ENCODE data around the gene DMXL1.

DNA sequence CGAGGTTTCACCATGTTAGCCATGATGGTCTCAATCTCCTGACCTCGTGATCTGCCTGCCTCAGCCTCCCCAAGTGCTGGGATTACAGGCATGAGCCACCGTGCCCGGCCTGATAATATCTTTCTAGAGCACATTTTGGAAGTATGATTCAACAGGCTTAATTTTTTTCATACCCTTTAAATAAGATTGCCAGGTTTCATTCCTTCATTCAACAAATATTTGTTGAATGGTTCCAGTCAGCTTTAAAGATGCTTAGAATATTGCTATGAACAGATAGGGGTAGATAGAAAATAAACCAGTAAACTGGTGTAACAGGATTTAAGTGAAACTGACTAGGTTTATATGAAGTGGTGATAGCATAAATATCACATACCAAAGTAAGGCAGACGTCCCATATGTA, 41.3 kb downstream of the DMXL1 start:
- TF ChIP-seq EZH2 (optimal IDR thresholded peaks at IDR 0.05; ENCODE audit: low read depth, low read length) (no peak), CTCF (IDR thresholded peaks at IDR 0.05; ENCODE audit: low read length) (no peak)
